HTR-8/SVneo (cell line): ENCODE results near the gene IRF6.
A peak's percentile ranks its signal among the peaks of the same experiment; 100 is the strongest.

Experiments
- DNase-seq: peaks from one replicate; pipeline ENCODE4 v3.0.0; 2011; ENCODE audit warnings: low spot score, mixed read lengths; ENCODE audit not compliant: insufficient read length
- FAIRE-seq: peaks from 2 replicates; lab custom pipeline; 2011; peaks lifted over from hg19 to GRCh38; lab: Jason Lieb, UNC

Gene IRF6

DNA sequence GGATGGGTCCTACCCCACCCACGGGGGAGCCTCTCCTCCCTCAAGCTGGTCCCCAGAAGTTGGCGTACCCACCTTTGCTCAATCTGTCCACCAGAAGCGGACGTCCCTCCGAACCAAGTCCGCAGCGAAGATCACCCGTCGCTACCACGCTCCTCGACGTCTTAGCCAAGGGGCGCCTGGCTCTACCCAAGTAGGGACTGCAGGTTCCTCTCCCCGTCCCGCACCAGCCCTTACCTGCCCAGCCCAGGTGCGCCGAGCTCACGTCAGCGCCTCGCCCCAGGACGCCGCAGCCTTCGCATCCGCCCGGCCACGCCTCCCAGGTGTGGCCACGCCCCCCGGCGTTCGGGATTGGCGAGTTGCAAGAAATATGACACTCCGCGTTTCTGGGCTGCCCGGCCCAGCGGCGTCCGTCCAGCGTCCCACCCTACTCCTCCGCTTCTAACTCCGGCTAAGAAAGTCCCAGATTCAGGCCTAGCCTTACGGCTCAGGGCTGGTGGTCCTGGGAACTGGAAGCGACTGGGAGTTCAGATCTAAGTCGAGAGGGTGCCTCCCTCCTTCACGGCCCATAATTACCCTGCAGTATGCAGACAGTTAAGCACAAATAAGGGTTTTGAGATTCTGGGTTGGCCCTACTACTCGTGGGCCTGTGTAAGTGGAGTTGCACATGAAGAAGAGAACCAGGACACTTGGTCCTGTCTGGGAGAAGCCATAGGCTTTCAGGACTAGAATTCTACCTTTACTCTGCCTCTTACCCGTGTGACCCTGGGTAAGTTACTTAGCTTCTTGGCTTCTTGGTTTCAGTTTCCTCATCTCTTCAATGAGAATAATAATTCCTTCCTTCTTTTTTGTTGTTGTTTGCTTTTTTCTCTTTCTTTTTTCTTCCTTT is at the start of gene IRF6:
IRF6 (minus strand) TSS at position 268 of the 886 bp plus-strand sequence. CDS start 4,729 bp downstream, outside the sequence.
- DNase-seq (peak; percentile 55), FAIRE-seq (no peak)

- DNase-seq: no peak
- no peak for FAIRE-seq
Observed at GRCh38 chr1:209855623-209856022, 49.7 kb upstream of the IRF6 start.

DNA sequence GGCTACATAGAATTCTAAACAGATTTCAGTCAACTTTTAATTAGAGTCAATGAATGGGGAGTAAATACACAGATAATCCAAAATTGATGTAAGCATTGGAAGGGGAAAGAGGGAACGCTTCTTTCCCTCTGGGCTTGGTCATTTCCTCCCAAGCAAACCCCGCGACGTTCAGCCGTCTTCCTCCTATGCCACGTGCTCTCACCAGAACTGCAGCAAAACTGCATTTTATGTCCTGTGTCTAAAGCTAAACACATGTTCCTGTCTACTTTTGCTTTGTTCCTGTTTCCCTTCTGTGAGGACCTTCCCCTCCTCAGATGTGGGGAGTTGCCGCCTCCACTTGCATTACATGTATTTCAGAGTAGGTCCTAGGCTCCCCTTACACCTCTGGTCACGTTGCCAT is 49.1 kb upstream of the IRF6 start:
- DNase-seq (no peak), FAIRE-seq (no peak)

- DNase-seq (no peak), FAIRE-seq (no peak)
Observed at GRCh38 chr1:209854196-209854595, 48.3 kb upstream of the IRF6 start.

DNA sequence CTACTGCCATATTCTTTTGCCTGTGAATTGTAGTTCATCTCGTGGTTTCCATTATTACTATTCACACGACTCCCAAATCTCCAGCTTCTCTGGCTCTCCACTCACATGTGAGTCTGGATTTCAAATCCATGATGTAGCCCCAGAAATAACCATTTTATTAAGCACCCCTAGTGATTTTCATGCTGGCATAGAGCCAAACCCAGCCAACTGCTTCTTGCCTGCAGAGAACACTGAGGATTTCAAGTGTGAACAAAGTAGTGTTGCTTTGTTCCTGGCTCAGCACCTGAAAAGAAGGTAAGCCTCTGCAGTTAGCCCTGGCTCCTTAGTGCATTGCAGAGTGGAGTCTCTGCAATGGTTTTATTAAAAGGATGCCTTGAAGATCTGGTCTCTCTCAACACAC is 47.7 kb upstream of the IRF6 start:
- DNase-seq (no peak), FAIRE-seq (no peak)

- DNase-seq: peak; percentile 58
- peak; percentile 75 for FAIRE-seq
Observed at GRCh38 chr1:209850342-209850979, 44.5 kb upstream of the IRF6 start.

- no peak for FAIRE-seq
Observed at GRCh38 chr1:209849388-209849787, 43.4 kb upstream of the IRF6 start.

DNA sequence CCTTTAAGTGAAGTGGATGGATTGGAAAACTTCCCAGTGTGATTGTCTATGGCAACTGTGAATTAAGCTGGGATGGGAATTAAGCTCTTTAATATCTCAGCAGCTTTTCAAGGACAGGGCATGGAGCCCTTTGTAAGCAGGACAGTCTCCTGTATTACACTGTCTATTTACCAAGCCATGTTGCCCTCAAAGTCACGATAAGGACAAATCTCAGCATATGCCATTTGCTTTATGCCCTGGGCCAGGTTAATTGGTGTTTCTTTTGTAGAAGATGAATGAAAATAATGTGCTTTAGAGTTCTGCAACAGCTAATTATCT is 39.4 kb upstream of the IRF6 start:
- no peak for FAIRE-seq
- no peak for DNase-seq

More at GRCh38 chr1:209849388-209849787, 43.4 kb upstream of the IRF6 start:
- no peak for DNase-seq

DNA sequence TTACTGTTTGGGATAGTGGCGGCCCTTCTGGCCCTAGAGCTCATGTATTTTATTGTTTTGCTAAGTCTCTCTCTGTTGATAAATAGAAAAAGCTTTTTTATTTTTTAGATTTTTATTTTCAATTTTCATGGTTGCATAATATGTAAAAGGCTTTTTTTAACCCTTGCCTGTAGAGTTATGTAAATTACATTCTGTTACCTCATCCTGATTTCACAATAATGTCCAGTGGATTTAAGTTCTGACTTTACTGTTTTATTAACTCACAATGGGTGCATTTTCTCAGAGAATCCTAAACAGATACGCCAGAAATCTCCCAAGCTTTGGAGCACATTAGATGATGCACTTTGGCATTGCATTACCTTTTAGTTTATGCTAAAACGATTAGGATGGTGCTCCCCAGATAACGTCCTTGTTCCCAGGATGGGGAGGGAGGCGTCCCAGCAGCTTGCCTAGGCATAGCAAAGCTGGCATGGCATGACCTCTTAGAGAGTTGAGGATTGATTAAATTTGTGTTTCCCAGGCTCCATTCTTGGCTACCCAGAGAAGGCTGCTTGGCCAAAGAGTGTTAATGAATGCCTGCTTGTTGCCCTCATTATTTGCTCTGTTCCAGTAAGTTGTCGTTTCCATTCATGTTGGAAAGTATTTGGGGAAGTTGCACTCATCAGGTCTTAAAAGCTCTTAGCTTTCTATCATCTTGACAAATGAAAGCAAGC is 38.9 kb upstream of the IRF6 start:
- DNase-seq: no peak
- FAIRE-seq: no peak

GRCh38 chr1:209840611-209841010 is 34.7 kb upstream of the IRF6 start:
- FAIRE-seq: no peak
- DNase-seq: no peak

- DNase-seq (peak; percentile 85), FAIRE-seq (peak; percentile 71)
Observed at GRCh38 chr1:209839875-209840546, 34.1 kb upstream of the IRF6 start.

DNA sequence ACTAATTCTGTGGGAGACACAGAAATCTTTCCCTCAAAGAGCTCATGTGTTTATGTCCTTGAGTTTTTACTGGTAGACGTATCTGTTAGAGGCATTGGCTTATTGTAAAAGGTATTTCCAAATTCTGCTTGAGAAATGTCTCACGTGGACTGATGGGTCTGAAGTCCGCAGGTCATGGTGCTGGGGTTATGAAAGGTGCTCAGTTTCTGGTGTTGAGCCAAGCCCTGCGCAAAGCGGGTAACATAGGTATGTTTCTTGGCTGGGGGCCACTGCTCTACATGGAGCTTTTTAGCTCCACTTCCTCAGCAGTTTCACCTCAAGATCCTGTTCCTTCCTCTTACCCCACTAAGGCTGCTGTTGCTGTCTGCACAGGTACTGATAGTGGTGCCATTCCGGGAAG is 32.6 kb upstream of the IRF6 start:
- DNase-seq (no peak), FAIRE-seq (no peak)

DNA sequence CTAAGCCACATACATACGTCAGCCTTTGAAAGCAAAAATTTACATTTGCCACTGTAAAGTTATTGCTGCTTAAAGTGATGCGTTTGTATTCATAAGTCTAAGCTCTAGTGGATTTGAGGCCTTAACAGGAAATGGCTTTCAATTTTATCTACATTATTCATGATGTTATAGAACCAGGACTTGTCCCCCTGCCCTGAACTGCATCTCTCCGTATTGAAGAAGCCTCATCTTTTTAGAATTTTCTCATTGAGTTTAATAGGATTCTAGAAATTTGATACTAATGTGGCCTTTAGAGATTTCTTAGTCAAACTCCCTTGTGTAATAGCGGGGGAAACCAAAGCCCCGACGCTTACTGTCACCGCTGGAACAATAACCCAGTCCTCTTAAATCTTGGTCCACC is 31.7 kb upstream of the IRF6 start:
- DNase-seq (no peak), FAIRE-seq (no peak)

GRCh38 chr1:209835782-209836298 is 29.9 kb upstream of the IRF6 start:
- no peak for DNase-seq
- no peak for FAIRE-seq

DNA sequence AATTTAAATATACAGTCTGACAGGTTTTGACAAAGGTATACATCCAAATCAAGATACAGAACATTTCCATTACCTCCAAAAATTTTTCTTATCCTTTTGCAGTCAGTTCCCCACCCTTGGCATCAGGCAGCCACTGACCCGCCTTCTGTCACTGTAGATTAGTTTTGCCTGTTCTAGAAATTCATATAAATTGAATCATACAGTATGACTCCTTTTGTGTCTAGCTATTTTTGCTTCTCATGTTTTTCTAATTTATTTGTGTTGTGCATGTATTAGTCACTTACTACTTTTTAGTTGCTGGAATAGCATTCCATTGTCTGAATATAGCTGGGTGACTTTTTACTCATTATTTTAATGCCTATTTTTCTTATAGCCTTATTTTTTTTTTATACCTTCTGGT is 25.7 kb upstream of the IRF6 start:
- no peak for FAIRE-seq
- DNase-seq: no peak

- no peak for DNase-seq
Observed at GRCh38 chr1:209830722-209831121, 24.8 kb upstream of the IRF6 start.

GRCh38 chr1:209829716-209830115 is 23.8 kb upstream of the IRF6 start:
- no peak for FAIRE-seq
- DNase-seq: no peak

More at GRCh38 chr1:209830722-209831121, 24.8 kb upstream of the IRF6 start:
- no peak for FAIRE-seq

DNA sequence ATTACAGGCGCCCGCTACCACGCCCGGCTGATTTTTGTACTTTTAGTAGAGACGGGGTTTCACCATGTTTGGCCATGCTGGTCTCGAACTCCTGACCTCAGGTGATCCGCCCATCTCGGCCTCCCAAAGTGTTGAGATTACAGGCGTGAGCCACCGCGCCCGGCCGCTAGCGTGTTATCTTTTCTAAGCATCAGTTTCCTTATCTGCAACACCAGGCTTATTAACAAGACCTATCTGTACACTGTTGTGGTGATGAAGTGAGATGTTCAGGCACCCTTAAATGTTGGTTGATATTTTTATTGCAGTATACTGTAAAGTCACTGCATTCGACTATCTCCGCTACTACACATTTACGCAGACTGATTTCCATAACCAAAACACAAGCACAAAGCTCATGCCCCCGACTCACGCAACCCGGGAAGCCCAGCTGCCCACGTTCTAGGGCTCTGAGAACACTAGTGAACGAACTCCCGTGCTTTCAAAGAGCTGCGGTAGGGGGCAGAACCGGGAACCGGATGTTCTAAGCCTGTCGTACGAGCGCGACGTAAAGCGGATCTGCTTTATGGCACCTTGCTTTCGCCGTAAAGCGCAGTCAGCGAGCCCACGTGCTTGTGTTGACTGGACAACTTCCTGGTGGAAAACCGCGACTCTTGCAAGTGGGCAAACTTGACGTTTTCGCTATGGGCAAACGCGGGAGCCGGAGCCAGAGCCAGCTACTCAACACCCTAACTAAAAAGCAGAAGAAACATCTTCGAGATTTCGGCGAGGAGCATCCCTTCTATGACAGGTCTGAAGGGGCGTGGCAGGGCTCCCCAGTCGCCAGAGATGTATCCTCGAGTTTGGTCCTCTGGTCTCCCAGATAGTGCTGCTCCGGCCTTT is 21.7 kb upstream of the IRF6 start, which contains the start of gene UTP25:
UTP25 (plus strand) TSS at position 589 of the 879 bp plus-strand sequence; CDS start at position 681, 92 bp downstream.
- DNase-seq (peak; percentile 80), FAIRE-seq (peak; percentile 92)
